Measurements from ENCODE around the gene DSC2. TPM values are rescaled to one million over a fixed set of nuclear protein-coding genes. Genes with fewer than 3 reads are reported as not detected.

The DSC2 gene
- total RNA-seq, 1 experiment from 2014 or later: 22.7 TPM

GRCh38 chr18:31072175-31072574, 30.0 kb downstream of the DSC2 start:
- Mint-ChIP-seq H3K27me3 (ENCODE audit: insufficient read depth, unreplicated experiment) (no peaks in the 10 kb centered on the region), H3K4me3 (ENCODE audit: unreplicated experiment) (no peak overlapping the region), H3K27ac (ENCODE audit: unreplicated experiment) (no peak overlapping the region), H3K36me3 (ENCODE audit: insufficient read depth, unreplicated experiment) (peaks cover 18% of the 10 kb centered on the region), H3K9me3 (ENCODE audit: unreplicated experiment) (no peaks in the 10 kb centered on the region), H3K4me1 (ENCODE audit: low read depth, unreplicated experiment) (no peaks in the 10 kb centered on the region)
- ChIA-PET CTCF (no interaction called here), POLR2A (interaction anchor here (0.5 kb wide), 1 partner anchor 154 kb away, joined by 3 read pairs; no protein-coding TSS in a partner anchor)
- H3K36me3 ChIP-seq (ENCODE audit: control insufficient read depth, insufficient read depth, low read length): no peaks in the 10 kb centered on the region
- no peaks in the 10 kb centered on the region for H3K9me3 ChIP-seq
- H3K27me3 ChIP-seq (replicated peaks; ENCODE audit: control insufficient read depth, insufficient read depth, low read length): no peaks in the 10 kb centered on the region
- DNase-seq: no peak
- H3K4me1 ChIP-seq: no peaks in the 10 kb centered on the region
- no peak overlapping the region for H3K4me3 ChIP-seq (ENCODE audit: low read depth, low read length)
- no peak for TF ChIP-seq CTCF (IDR thresholded peaks at IDR 0.05; ENCODE audit: insufficient read depth in 1 of 2, low read depth in 1 of 2, low read length in 1 of 2, severe bottlenecking in 1 of 2, unreplicated experiment in 1 of 2)
- intact Hi-C loops (cut with micrococcal nuclease; ENCODE audit: unreplicated experiment): no loop called here
- no TSS peak for BruUV-seq (replicated peaks)

GRCh38 chr18:31070206-31070605, 32.0 kb downstream of the DSC2 start:
- no peak for TF ChIP-seq CTCF (IDR thresholded peaks at IDR 0.05; ENCODE audit: insufficient read depth in 1 of 2, low read depth in 1 of 2, low read length in 1 of 2, severe bottlenecking in 1 of 2, unreplicated experiment in 1 of 2)
- no peaks in the 10 kb centered on the region for H3K27me3 ChIP-seq (replicated peaks; ENCODE audit: control insufficient read depth, insufficient read depth, low read length)
- no peak for DNase-seq
- POLR2A ChIA-PET: no interaction called here
- no peak overlapping the region for H3K27ac Mint-ChIP-seq (ENCODE audit: unreplicated experiment)
- peaks cover 22% of the 10 kb centered on the region for H3K36me3 Mint-ChIP-seq (ENCODE audit: insufficient read depth, unreplicated experiment)
- CTCF ChIA-PET: no interaction called here
- H3K4me3 ChIP-seq (ENCODE audit: low read depth, low read length): no peak overlapping the region
- no peaks in the 10 kb centered on the region for H3K36me3 ChIP-seq (ENCODE audit: control insufficient read depth, insufficient read depth, low read length)
- no peaks in the 10 kb centered on the region for H3K4me1 ChIP-seq
- no peaks in the 10 kb centered on the region for H3K9me3 Mint-ChIP-seq (ENCODE audit: unreplicated experiment)
- intact Hi-C loops (cut with micrococcal nuclease; ENCODE audit: unreplicated experiment): no loop called here
- H3K27me3 Mint-ChIP-seq (ENCODE audit: insufficient read depth, unreplicated experiment): no peaks in the 10 kb centered on the region
- no peaks in the 10 kb centered on the region for H3K4me1 Mint-ChIP-seq (ENCODE audit: low read depth, unreplicated experiment)
- no peak overlapping the region for H3K4me3 Mint-ChIP-seq (ENCODE audit: unreplicated experiment)
- H3K9me3 ChIP-seq: no peaks in the 10 kb centered on the region
- BruUV-seq (replicated peaks): no TSS peak

GRCh38 chr18:31066266-31066665, 36.0 kb downstream of the DSC2 start:
- H3K4me1 Mint-ChIP-seq (ENCODE audit: low read depth, unreplicated experiment): no peaks in the 10 kb centered on the region
- H3K4me3 Mint-ChIP-seq (ENCODE audit: unreplicated experiment): no peak overlapping the region
- CTCF ChIA-PET: no interaction called here
- no peaks in the 10 kb centered on the region for H3K27me3 ChIP-seq (replicated peaks; ENCODE audit: control insufficient read depth, insufficient read depth, low read length)
- no peak overlapping the region for H3K4me3 ChIP-seq (ENCODE audit: low read depth, low read length)
- no peaks in the 10 kb centered on the region for H3K9me3 ChIP-seq
- DNase-seq: no peak
- TF ChIP-seq CTCF (IDR thresholded peaks at IDR 0.05; ENCODE audit: insufficient read depth in 1 of 2, low read depth in 1 of 2, low read length in 1 of 2, severe bottlenecking in 1 of 2, unreplicated experiment in 1 of 2): no peak
- H3K27ac Mint-ChIP-seq (ENCODE audit: unreplicated experiment): no peak overlapping the region
- BruUV-seq (replicated peaks): no TSS peak
- peaks cover 29% of the 10 kb centered on the region for H3K36me3 Mint-ChIP-seq (ENCODE audit: insufficient read depth, unreplicated experiment)
- no peaks in the 10 kb centered on the region for H3K27me3 Mint-ChIP-seq (ENCODE audit: insufficient read depth, unreplicated experiment)
- intact Hi-C loops (cut with micrococcal nuclease; ENCODE audit: unreplicated experiment): no loop called here
- H3K36me3 ChIP-seq (ENCODE audit: control insufficient read depth, insufficient read depth, low read length): no peaks in the 10 kb centered on the region
- POLR2A ChIA-PET: no interaction called here
- H3K4me1 ChIP-seq: no peaks in the 10 kb centered on the region
- no peaks in the 10 kb centered on the region for H3K9me3 Mint-ChIP-seq (ENCODE audit: unreplicated experiment)
